ENCODE data around the gene FRAS1.

Gene FRAS1

GRCh38 chr4:78197947-78198346, 140.8 kb downstream of the FRAS1 start:
- H3K4me1 ChIP-seq (ENCODE audit: control insufficient read depth in 1 of 2, insufficient read depth in 1 of 2, low read depth in 1 of 2, low read length in 1 of 2), result no peaks in the 10 kb centered on the region
- TF ChIP-seq CTCF (IDR thresholded peaks at IDR 0.05), result no peak
- H3K27me3 ChIP-seq, result no peaks in the 10 kb centered on the region

GRCh38 chr4:78199984-78200383, 142.9 kb downstream of the FRAS1 start:
- Histone ChIP-seq H3K4me3 (ENCODE audit: low read depth in 1 of 2, low read length in 1 of 2) (no peak overlapping the region), H3K36me3 (no peaks in the 10 kb centered on the region), H3K4me1 (ENCODE audit: control insufficient read depth in 1 of 2, insufficient read depth in 1 of 2, low read depth in 1 of 2, low read length in 1 of 2) (no peaks in the 10 kb centered on the region), H3K27me3 (no peaks in the 10 kb centered on the region), H3K9me3 (no peaks in the 10 kb centered on the region), H3K27ac (no peak overlapping the region)
- no peak for TF ChIP-seq CTCF (IDR thresholded peaks at IDR 0.05)

More at GRCh38 chr4:78197947-78198346, 140.8 kb downstream of the FRAS1 start:
- Histone ChIP-seq H3K9me3 (no peaks in the 10 kb centered on the region), H3K4me3 (ENCODE audit: low read depth in 1 of 2, low read length in 1 of 2) (no peak overlapping the region), H3K36me3 (no peaks in the 10 kb centered on the region), H3K27ac (no peak overlapping the region)

- H3K27me3 ChIP-seq, result no peaks in the 10 kb centered on the region
- no peak for TF ChIP-seq CTCF (IDR thresholded peaks at IDR 0.05)
- no peaks in the 10 kb centered on the region for H3K9me3 ChIP-seq
- H3K27ac ChIP-seq, result no peak overlapping the region
- no peak overlapping the region for H3K4me3 ChIP-seq (ENCODE audit: low read depth in 1 of 2, low read length in 1 of 2)
- no peaks in the 10 kb centered on the region for H3K36me3 ChIP-seq
- no peaks in the 10 kb centered on the region for H3K4me1 ChIP-seq (ENCODE audit: control insufficient read depth in 1 of 2, insufficient read depth in 1 of 2, low read depth in 1 of 2, low read length in 1 of 2)
Observed at GRCh38 chr4:78200949-78201348, 143.8 kb downstream of the FRAS1 start.

GRCh38 chr4:78204176-78204575, 147.1 kb downstream of the FRAS1 start:
- Histone ChIP-seq H3K4me3 (ENCODE audit: low read depth in 1 of 2, low read length in 1 of 2) (no peak overlapping the region), H3K9me3 (no peaks in the 10 kb centered on the region), H3K4me1 (ENCODE audit: control insufficient read depth in 1 of 2, insufficient read depth in 1 of 2, low read depth in 1 of 2, low read length in 1 of 2) (no peaks in the 10 kb centered on the region), H3K27ac (no peak overlapping the region), H3K27me3 (no peaks in the 10 kb centered on the region), H3K36me3 (no peaks in the 10 kb centered on the region)
- TF ChIP-seq CTCF (IDR thresholded peaks at IDR 0.05), result no peak

- Histone ChIP-seq H3K4me1 (ENCODE audit: control insufficient read depth in 1 of 2, insufficient read depth in 1 of 2, low read depth in 1 of 2, low read length in 1 of 2) (no peaks in the 10 kb centered on the region), H3K27ac (no peak overlapping the region), H3K27me3 (no peaks in the 10 kb centered on the region), H3K9me3 (no peaks in the 10 kb centered on the region), H3K36me3 (no peaks in the 10 kb centered on the region), H3K4me3 (ENCODE audit: low read depth in 1 of 2, low read length in 1 of 2) (no peak overlapping the region)
- TF ChIP-seq CTCF (IDR thresholded peaks at IDR 0.05), result no peak
Observed at GRCh38 chr4:78205591-78205990, 148.5 kb downstream of the FRAS1 start.

- Histone ChIP-seq H3K36me3 (no peaks in the 10 kb centered on the region), H3K4me1 (ENCODE audit: control insufficient read depth in 1 of 2, insufficient read depth in 1 of 2, low read depth in 1 of 2, low read length in 1 of 2) (no peaks in the 10 kb centered on the region), H3K27me3 (no peaks in the 10 kb centered on the region), H3K9me3 (no peaks in the 10 kb centered on the region), H3K4me3 (ENCODE audit: low read depth in 1 of 2, low read length in 1 of 2) (no peak overlapping the region), H3K27ac (no peak overlapping the region)
- no peak for TF ChIP-seq CTCF (IDR thresholded peaks at IDR 0.05)
Observed at GRCh38 chr4:78207541-78207940, 150.4 kb downstream of the FRAS1 start.
